Tongue (tissue), 3 donors: ENCODE data around the gene DPF3. TPM values are rescaled to one million over a fixed set of nuclear protein-coding genes. Genes with fewer than 3 reads are reported as not detected.

ENCODE experiments used
- DNase-seq: peaks from one replicate; pipeline ENCODE4 v3.0.0-alpha.2; 2015
- small RNA-seq: library from RNA; depleted of rRNA; stranded (forward); fragments of <200 nt; gene quantifications from one replicate; pipeline ENCODE3, GENCODE V24; 2014; ENCODE audit warnings: low replicate concordance
- total RNA-seq: library from RNA; depleted of rRNA; stranded (reverse); fragments of >200 nt; gene quantifications from one replicate; pipeline ENCODE4 v1.2.3, GENCODE V29; 2014

DPF3 gene
- total RNA-seq, 1 donor from 2014 or later = 20.6 TPM

- DNase-seq = no peak
Measured at GRCh38 chr14:72597252-72598233, 296.4 kb downstream of the DPF3 start.

- DNase-seq = no peak
Measured at GRCh38 chr14:72595152-72595862, 298.6 kb downstream of the DPF3 start.

- no peak for DNase-seq
Measured at GRCh38 chr14:72594099-72594901, 299.6 kb downstream of the DPF3 start.

- no peak for DNase-seq
Measured at GRCh38 chr14:72591391-72591790, 302.5 kb downstream of the DPF3 start.

- no peak for DNase-seq
Measured at GRCh38 chr14:72590577-72590976, 303.3 kb downstream of the DPF3 start.

GRCh38 chr14:72589652-72590051 lies 304.2 kb downstream of the DPF3 start:
- no peak for DNase-seq

GRCh38 chr14:72588521-72588920 lies 305.4 kb downstream of the DPF3 start:
- DNase-seq = no peak

- DNase-seq = no peak
Measured at GRCh38 chr14:72583316-72584272, 310.3 kb downstream of the DPF3 start.

GRCh38 chr14:72582582-72582981 lies 311.3 kb downstream of the DPF3 start:
- no peak for DNase-seq

GRCh38 chr14:72578514-72578913 lies 315.4 kb downstream of the DPF3 start:
- DNase-seq = no peak

- DNase-seq = no peak
Measured at GRCh38 chr14:72577521-72577920, 316.4 kb downstream of the DPF3 start.

GRCh38 chr14:72576258-72576657 lies 317.6 kb downstream of the DPF3 start:
- DNase-seq = no peak

- DNase-seq = no peak
Measured at GRCh38 chr14:72574715-72575114, 319.2 kb downstream of the DPF3 start.

GRCh38 chr14:72573725-72574417 lies 320.0 kb downstream of the DPF3 start:
- DNase-seq = peak; percentile 81

Small RNA genes lying within 50 kb of the gene (small RNA-seq; reads per million reads assigned to genes)
- not detected for gene RF00019

Other genes with a start within 250 kb of the DPF3 start
- gene DCAF4, start 32.4 kb upstream of the DPF3 start, total RNA-seq = 22.4 TPM
- gene ZFYVE1, start 133.0 kb upstream of the DPF3 start, total RNA-seq = 15.3 TPM
- gene RBM25, start 164.4 kb upstream of the DPF3 start, total RNA-seq = 56.6 TPM
- 49.5 TPM for gene PSEN1, start 242.4 kb upstream of the DPF3 start, total RNA-seq